ENCODE results near the gene PBX1.

PBX1 gene

GRCh38 chr1:164668491-164669400, 109.8 kb downstream of the PBX1 start:
- Histone ChIP-seq H3K27ac (no peak overlapping the region), H3K27me3 (peaks cover 6% of the 10 kb centered on the region), H3K36me3 (no peaks in the 10 kb centered on the region), H3K9me3 (no peaks in the 10 kb centered on the region), H3K4me3 (ENCODE audit: low read depth in 1 of 2, low read length in 1 of 2) (no peak overlapping the region), H3K4me1 (ENCODE audit: control insufficient read depth in 1 of 2, insufficient read depth in 1 of 2, low read depth in 1 of 2, low read length in 1 of 2) (peaks cover 0 to 5% of the 10 kb centered on the region in 2 experiments)
- TF ChIP-seq CTCF (IDR thresholded peaks at IDR 0.05), result no peak

GRCh38 chr1:164670026-164670425, 111.0 kb downstream of the PBX1 start:
- H3K4me1 ChIP-seq (ENCODE audit: control insufficient read depth in 1 of 2, insufficient read depth in 1 of 2, low read depth in 1 of 2, low read length in 1 of 2), result no peaks in the 10 kb centered on the region
- no peaks in the 10 kb centered on the region for H3K27me3 ChIP-seq
- TF ChIP-seq CTCF (IDR thresholded peaks at IDR 0.05), result no peak
- H3K9me3 ChIP-seq, result no peaks in the 10 kb centered on the region
- H3K36me3 ChIP-seq, result no peaks in the 10 kb centered on the region
- H3K27ac ChIP-seq, result no peak overlapping the region
- no peak overlapping the region for H3K4me3 ChIP-seq (ENCODE audit: low read depth in 1 of 2, low read length in 1 of 2)

GRCh38 chr1:164670786-164671185, 111.8 kb downstream of the PBX1 start:
- Histone ChIP-seq H3K36me3 (no peaks in the 10 kb centered on the region), H3K9me3 (no peaks in the 10 kb centered on the region), H3K27ac (no peak overlapping the region), H3K4me3 (ENCODE audit: low read depth in 1 of 2, low read length in 1 of 2) (no peak overlapping the region), H3K4me1 (ENCODE audit: control insufficient read depth in 1 of 2, insufficient read depth in 1 of 2, low read depth in 1 of 2, low read length in 1 of 2) (no peaks in the 10 kb centered on the region), H3K27me3 (no peaks in the 10 kb centered on the region)
- TF ChIP-seq CTCF (IDR thresholded peaks at IDR 0.05), result no peak

GRCh38 chr1:164671323-164671965, 112.5 kb downstream of the PBX1 start:
- Histone ChIP-seq H3K27me3 (no peaks in the 10 kb centered on the region), H3K9me3 (no peaks in the 10 kb centered on the region), H3K4me3 (ENCODE audit: low read depth in 1 of 2, low read length in 1 of 2) (no peak overlapping the region), H3K27ac (no peak overlapping the region), H3K4me1 (ENCODE audit: control insufficient read depth in 1 of 2, insufficient read depth in 1 of 2, low read depth in 1 of 2, low read length in 1 of 2) (no peaks in the 10 kb centered on the region), H3K36me3 (no peaks in the 10 kb centered on the region)
- TF ChIP-seq CTCF (IDR thresholded peaks at IDR 0.05), result no peak

- Histone ChIP-seq H3K27ac (no peak overlapping the region), H3K9me3 (no peaks in the 10 kb centered on the region), H3K36me3 (no peaks in the 10 kb centered on the region), H3K4me1 (ENCODE audit: control insufficient read depth in 1 of 2, insufficient read depth in 1 of 2, low read depth in 1 of 2, low read length in 1 of 2) (no peaks in the 10 kb centered on the region), H3K27me3 (no peaks in the 10 kb centered on the region), H3K4me3 (ENCODE audit: low read depth in 1 of 2, low read length in 1 of 2) (no peak overlapping the region)
- no peak for TF ChIP-seq CTCF (IDR thresholded peaks at IDR 0.05)
Measured at GRCh38 chr1:164671966-164672571, 113.1 kb downstream of the PBX1 start.

Measured in neutrophil (primary cell).